ENCODE data around the gene U2AF2.

U2AF2 gene

GRCh38 chr19:55666343-55667005 lies 11.6 kb downstream of the U2AF2 start:
- TF ChIP-seq CTCF (IDR thresholded peaks at IDR 0.05; ENCODE audit: insufficient read depth, low read depth, low read length, missing control alignments), result no peak
- DNase-seq (ENCODE audit: low read depth), result no peak
- no peak overlapping the region for H3K4me3 ChIP-seq (ENCODE audit: low read depth, low read length)

- no peak overlapping the region for H3K4me3 ChIP-seq (ENCODE audit: low read depth, low read length)
- no peak for DNase-seq (ENCODE audit: low read depth)
- no peak for TF ChIP-seq CTCF (IDR thresholded peaks at IDR 0.05; ENCODE audit: insufficient read depth, low read depth, low read length, missing control alignments)
Observed at GRCh38 chr19:55667006-55667381, 12.2 kb downstream of the U2AF2 start.

GRCh38 chr19:55667511-55667910 lies 12.7 kb downstream of the U2AF2 start:
- H3K4me3 ChIP-seq (ENCODE audit: low read depth, low read length), result no peak overlapping the region
- TF ChIP-seq CTCF (IDR thresholded peaks at IDR 0.05; ENCODE audit: insufficient read depth, low read depth, low read length, missing control alignments), result no peak
- DNase-seq (ENCODE audit: low read depth), result no peak

GRCh38 chr19:55667958-55668357 lies 13.1 kb downstream of the U2AF2 start:
- no peak for TF ChIP-seq CTCF (IDR thresholded peaks at IDR 0.05; ENCODE audit: insufficient read depth, low read depth, low read length, missing control alignments)
- DNase-seq (ENCODE audit: low read depth), result no peak

GRCh38 chr19:55668603-55669348 lies 13.9 kb downstream of the U2AF2 start:
- DNase-seq (ENCODE audit: low read depth), result no peak
- TF ChIP-seq CTCF (IDR thresholded peaks at IDR 0.05; ENCODE audit: insufficient read depth, low read depth, low read length, missing control alignments), result no peak
- H3K4me3 ChIP-seq (ENCODE audit: low read depth, low read length), result no peak overlapping the region

More at GRCh38 chr19:55667958-55668357, 13.1 kb downstream of the U2AF2 start:
- H3K4me3 ChIP-seq (ENCODE audit: low read depth, low read length), result no peak overlapping the region

- TF ChIP-seq CTCF (IDR thresholded peaks at IDR 0.05; ENCODE audit: insufficient read depth, low read depth, low read length, missing control alignments), result no peak
- no peak for DNase-seq (ENCODE audit: low read depth)
Observed at GRCh38 chr19:55669418-55670279, 14.8 kb downstream of the U2AF2 start.

More at GRCh38 chr19:55669418-55670279, 14.8 kb downstream of the U2AF2 start:
- no peak overlapping the region for H3K4me3 ChIP-seq (ENCODE audit: low read depth, low read length)
